Mammary epithelial cell (primary cell): ENCODE measurements around the gene NPR3.

Experiments used
- EZH2 ChIP-seq: IDR thresholded peaks from 2 replicates; pipeline ENCODE4 v1.6.1; 2012; ENCODE audit warnings: low read length, inconsistent platforms, borderline replicate concordance
- TF ChIP-seq, protein P1 (sequence below), 2 donors: IDR thresholded peaks in 1 of 2; conservative IDR thresholded peaks in 1 of 2; 2 replicates each; pipeline ENCODE4 v1.5.1; 2011 to 2012; ENCODE audit warnings: inconsistent platforms in 2 of 2, low read length in 2 of 2, mild to moderate bottlenecking in 2 of 2, control low read depth in 1 of 2, low read depth in 1 of 2; ENCODE audit not compliant: insufficient read depth in 1 of 2; ENCODE audit errors: extremely low read depth in 1 of 2

DNA sequence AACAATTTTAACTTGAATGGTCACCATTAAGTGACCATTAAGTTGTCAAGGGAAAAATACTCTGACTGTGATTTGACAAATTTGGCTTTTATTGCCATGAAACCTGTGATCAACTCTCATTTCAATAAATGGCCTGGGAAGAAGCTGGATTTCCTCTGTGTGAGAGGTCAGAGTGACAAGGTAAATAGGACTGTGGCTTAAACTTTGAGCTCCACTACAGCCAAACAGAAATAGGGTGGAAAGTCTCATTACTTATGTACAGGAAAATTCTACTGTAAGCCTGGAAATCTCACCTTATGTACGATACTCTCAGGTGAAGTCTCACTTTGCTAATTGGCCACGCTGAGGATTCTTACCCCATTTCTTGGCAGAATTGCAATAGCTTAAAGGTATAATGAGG lies 67.3 kb downstream of the NPR3 start:
- TF ChIP-seq, protein P1, sequence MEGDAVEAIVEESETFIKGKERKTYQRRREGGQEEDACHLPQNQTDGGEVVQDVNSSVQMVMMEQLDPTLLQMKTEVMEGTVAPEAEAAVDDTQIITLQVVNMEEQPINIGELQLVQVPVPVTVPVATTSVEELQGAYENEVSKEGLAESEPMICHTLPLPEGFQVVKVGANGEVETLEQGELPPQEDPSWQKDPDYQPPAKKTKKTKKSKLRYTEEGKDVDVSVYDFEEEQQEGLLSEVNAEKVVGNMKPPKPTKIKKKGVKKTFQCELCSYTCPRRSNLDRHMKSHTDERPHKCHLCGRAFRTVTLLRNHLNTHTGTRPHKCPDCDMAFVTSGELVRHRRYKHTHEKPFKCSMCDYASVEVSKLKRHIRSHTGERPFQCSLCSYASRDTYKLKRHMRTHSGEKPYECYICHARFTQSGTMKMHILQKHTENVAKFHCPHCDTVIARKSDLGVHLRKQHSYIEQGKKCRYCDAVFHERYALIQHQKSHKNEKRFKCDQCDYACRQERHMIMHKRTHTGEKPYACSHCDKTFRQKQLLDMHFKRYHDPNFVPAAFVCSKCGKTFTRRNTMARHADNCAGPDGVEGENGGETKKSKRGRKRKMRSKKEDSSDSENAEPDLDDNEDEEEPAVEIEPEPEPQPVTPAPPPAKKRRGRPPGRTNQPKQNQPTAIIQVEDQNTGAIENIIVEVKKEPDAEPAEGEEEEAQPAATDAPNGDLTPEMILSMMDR (conservative IDR thresholded peaks at IDR 0.05 in 1 of 2, IDR thresholded peaks at IDR 0.05 in 1 of 2; ENCODE audit: extremely low read depth in 1 of 2, insufficient read depth in 1 of 2, low read depth in 1 of 2, low read length in 2 of 2) = no peak
- no peak for TF ChIP-seq EZH2
